ENCODE measurements around the gene DPP3.

- no peak for TF ChIP-seq CTCF (IDR thresholded peaks at IDR 0.05; ENCODE audit: low read depth, low read length)
- TF ChIP-seq, protein P1, sequence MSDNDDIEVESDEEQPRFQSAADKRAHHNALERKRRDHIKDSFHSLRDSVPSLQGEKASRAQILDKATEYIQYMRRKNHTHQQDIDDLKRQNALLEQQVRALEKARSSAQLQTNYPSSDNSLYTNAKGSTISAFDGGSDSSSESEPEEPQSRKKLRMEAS (IDR thresholded peaks at IDR 0.05; ENCODE audit: low read depth, low read length) = no peak
Observed at GRCh38 chr11:66472054-66472453, 8.2 kb upstream of the DPP3 start.

All from NB4 (cell line).